Loucy (cell line): Measurements from ENCODE around the gene CPNE2.
"Not testable (repeated sequence)": the region's sequence is repeated elsewhere in the genome, so short reads cannot be mapped to it uniquely, and the experiment has no call there.

Experiments used
- H2AFZ ChIP-seq: fragments of 200-600 bp; sonication (generic); 2 replicates; pipeline ENCODE4 v1.6.0; 2016; ENCODE audit warnings: antibody characterized with exemption, mild to moderate bottlenecking, low read length, moderate library complexity
- H3F3A ChIP-seq: fragments of 200-600 bp; 2 replicates; pipeline ENCODE4 v1.6.0; 2016; ENCODE audit warnings: antibody characterized with exemption, low read depth, mild to moderate bottlenecking
- H3K27me3 ChIP-seq: fragments of 200-600 bp; sonication (generic); 2 replicates; pipeline ENCODE4 v1.6.1; 2014; ENCODE audit warnings: low read length, mild to moderate bottlenecking; ENCODE audit not compliant: insufficient read depth, poor library complexity, severe bottlenecking
- H3K36me3 ChIP-seq: fragments of 200-600 bp; sonication (generic); 2 replicates; pipeline ENCODE4 v1.6.1; 2016; ENCODE audit warnings: low read length; ENCODE audit not compliant: insufficient read depth
- H3K4me1 ChIP-seq: fragments of 200-600 bp; sonication (generic); 2 replicates; pipeline ENCODE4 v1.5.1; 2014; ENCODE audit warnings: low read length, mild to moderate bottlenecking; ENCODE audit not compliant: insufficient read depth, poor library complexity, severe bottlenecking
- H3K4me2 ChIP-seq: fragments of 200-600 bp; sonication (generic); 2 replicates; pipeline ENCODE4 v1.6.0; 2014; ENCODE audit warnings: antibody characterized with exemption, low read length, low read depth, mild to moderate bottlenecking; ENCODE audit not compliant: poor library complexity, severe bottlenecking
- H3K4me3 ChIP-seq: fragments of 200-600 bp; sonication (generic); 2 replicates; pipeline ENCODE4 v1.5.1; 2014; ENCODE audit warnings: low read length, mild to moderate bottlenecking, mixed read lengths; ENCODE audit not compliant: poor library complexity, severe bottlenecking
- H3K79me2 ChIP-seq: fragments of 200-600 bp; sonication (generic); 2 replicates; pipeline ENCODE4 v1.6.1; 2014; ENCODE audit warnings: low read length; ENCODE audit not compliant: insufficient read depth
- H3K9ac ChIP-seq: fragments of 200-600 bp; sonication (generic); 2 replicates; pipeline ENCODE4 v1.6.0; 2014; ENCODE audit warnings: mild to moderate bottlenecking, low read depth, low read length, moderate library complexity; ENCODE audit not compliant: poor library complexity, severe bottlenecking
- H3K9me2 ChIP-seq: fragments of 200-600 bp; sonication (generic); replicated peaks from 2 replicates; pipeline ENCODE4 v1.6.1; 2016; ENCODE audit warnings: low read depth, low read length, mixed read lengths
- H3K9me3 ChIP-seq: fragments of 200-600 bp; sonication (generic); 2 replicates; pipeline ENCODE4 v1.6.1; 2014; ENCODE audit warnings: mild to moderate bottlenecking, antibody characterized with exemption, low read length, low read depth; ENCODE audit not compliant: insufficient read depth
- H4K20me1 ChIP-seq: fragments of 200-600 bp; sonication (generic); 2 replicates; pipeline ENCODE4 v1.6.0; 2014; ENCODE audit warnings: antibody characterized with exemption, low read length, mild to moderate bottlenecking; ENCODE audit not compliant: insufficient read depth, poor library complexity, severe bottlenecking
- CTCF ChIP-seq: fragments of 200-600 bp; sonication (generic); conservative IDR thresholded peaks from 2 replicates; pipeline ENCODE4 v1.5.1; 2014; ENCODE audit warnings: mild to moderate bottlenecking, antibody characterized with exemption, low read length
- EZH2phosphoT487 ChIP-seq: fragments of 200-600 bp; IDR thresholded peaks from 2 replicates; pipeline ENCODE4 v1.6.1; 2018; ENCODE audit warnings: antibody characterized with exemption, mild to moderate bottlenecking, moderate library complexity, borderline replicate concordance

CPNE2 gene

DNA sequence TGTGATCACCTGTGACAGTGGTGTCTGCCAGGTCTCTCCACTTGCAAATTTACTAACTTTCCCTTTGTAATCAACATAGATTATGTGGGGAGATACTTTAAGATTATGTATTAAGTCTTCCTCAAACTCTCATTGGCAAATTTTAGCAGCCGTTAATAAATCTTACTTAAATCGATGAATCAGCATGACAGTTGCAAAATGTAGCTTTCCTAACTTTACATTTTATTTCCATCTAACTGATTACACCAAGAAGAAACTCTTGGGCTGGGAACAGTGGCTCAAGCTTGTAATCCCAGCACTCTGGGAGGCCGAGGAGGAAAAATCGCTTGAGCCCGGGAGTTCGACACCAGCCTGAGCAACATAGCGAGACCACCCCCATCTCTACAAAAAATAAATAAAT, 23.3 kb upstream of the CPNE2 start:
- H3K36me3 ChIP-seq: peaks cover 4% of the 10 kb centered on the region; the same call in 1 of the 2 replicates

GRCh38 chr16:57069635-57070370, 22.6 kb upstream of the CPNE2 start:
- TF ChIP-seq CTCF (no peak), EZH2phosphoT487 (no peak)
- H3K4me3 ChIP-seq: no peak overlapping the region
- peaks cover 9% of the 10 kb centered on the region; the same call in 1 of the 2 replicates for H3K36me3 ChIP-seq
- H3K9me3 ChIP-seq: no peaks in the 10 kb centered on the region
- no peaks in the 10 kb centered on the region for H3K4me1 ChIP-seq
- H3K4me2 ChIP-seq: no peak overlapping the region
- no peaks in the 10 kb centered on the region for H3K9me2 ChIP-seq
- H3K9ac ChIP-seq: no peak overlapping the region
- no peaks in the 10 kb centered on the region for H3K79me2 ChIP-seq
- H2AFZ ChIP-seq: no peak overlapping the region
- H3K27me3 ChIP-seq: no peaks in the 10 kb centered on the region
- no peaks in the 10 kb centered on the region for H3F3A ChIP-seq
- no peaks in the 10 kb centered on the region for H4K20me1 ChIP-seq

More for the DNA sequence above, 23.3 kb upstream of the CPNE2 start:
- no peak overlapping the region for H3K4me2 ChIP-seq
- H3K4me1 ChIP-seq: no peaks in the 10 kb centered on the region
- no peaks in the 10 kb centered on the region for H4K20me1 ChIP-seq
- no peak overlapping the region for H3K9ac ChIP-seq
- no peaks in the 10 kb centered on the region for H3F3A ChIP-seq
- no peaks in the 10 kb centered on the region for H3K9me2 ChIP-seq
- H3K9me3 ChIP-seq: no peaks in the 10 kb centered on the region
- H2AFZ ChIP-seq: no peak overlapping the region
- no peaks in the 10 kb centered on the region for H3K27me3 ChIP-seq
- H3K79me2 ChIP-seq: no peaks in the 10 kb centered on the region
- TF ChIP-seq CTCF (no peak), EZH2phosphoT487 (no peak)
- H3K4me3 ChIP-seq: no peak overlapping the region

GRCh38 chr16:57070424-57070823, 22.0 kb upstream of the CPNE2 start:
- no peak for TF ChIP-seq CTCF
- TF ChIP-seq EZH2phosphoT487: no peak
- H3K4me2 ChIP-seq: no peak overlapping the region
- H3K4me3 ChIP-seq: no peak overlapping the region
- peaks cover 12% of the 10 kb centered on the region; the same call in 1 of the 2 replicates for H3K36me3 ChIP-seq
- no peaks in the 10 kb centered on the region for H3K9me2 ChIP-seq
- no peak overlapping the region for H3K9ac ChIP-seq
- no peaks in the 10 kb centered on the region for H3K4me1 ChIP-seq
- H3K27me3 ChIP-seq: no peaks in the 10 kb centered on the region
- no peaks in the 10 kb centered on the region for H3K79me2 ChIP-seq
- no peak overlapping the region for H2AFZ ChIP-seq
- H3K9me3 ChIP-seq: no peaks in the 10 kb centered on the region
- no peaks in the 10 kb centered on the region for H4K20me1 ChIP-seq
- no peaks in the 10 kb centered on the region for H3F3A ChIP-seq

DNA sequence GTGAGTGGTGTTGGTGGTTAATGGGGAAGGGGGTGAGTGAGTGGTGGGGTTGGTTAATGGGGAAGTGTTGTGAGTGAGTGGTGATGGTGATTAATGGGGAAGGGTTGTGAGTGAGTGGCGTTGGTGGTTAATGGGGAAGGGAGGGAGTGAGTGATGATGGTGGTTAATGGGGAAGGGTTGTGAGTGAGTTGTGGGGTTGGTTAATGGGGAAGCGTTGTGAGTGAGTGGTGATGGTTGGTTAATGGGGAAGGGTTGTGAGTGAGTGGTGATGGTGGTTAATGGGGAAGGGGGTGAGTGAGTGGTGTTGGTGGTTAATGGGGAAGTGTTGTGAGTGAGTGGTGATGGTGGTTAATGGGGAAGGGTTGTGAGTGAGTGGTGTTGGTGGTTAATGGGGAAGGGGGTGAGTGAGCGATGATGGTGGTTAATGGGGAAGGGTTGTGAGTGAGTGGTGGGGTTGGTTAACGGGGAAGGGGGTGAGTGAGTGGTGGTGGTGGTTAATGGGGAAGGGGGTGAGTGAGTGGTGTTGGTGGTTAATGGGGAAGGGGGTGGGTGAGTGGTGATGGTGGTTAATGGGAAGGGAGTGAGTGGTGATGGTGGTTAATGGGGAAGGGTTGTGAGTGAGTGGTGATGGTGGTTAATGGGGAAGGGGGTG, 21.2 kb upstream of the CPNE2 start:
- H3F3A ChIP-seq, H4K20me1 ChIP-seq: not testable (repeated sequence)

More for the DNA sequence above, 21.2 kb upstream of the CPNE2 start:
- not testable (repeated sequence) for H2AFZ ChIP-seq, H3K9ac ChIP-seq, H3K79me2 ChIP-seq, H3K9me2 ChIP-seq, H3K4me2 ChIP-seq, H3K27me3 ChIP-seq, H3K4me1 ChIP-seq, H3K9me3 ChIP-seq, H3K4me3 ChIP-seq
- peaks cover 15% of the 10 kb centered on the region; the same call in 1 of the 2 replicates for H3K36me3 ChIP-seq
